Mesothelial cell of epicardium (in vitro differentiated cells): ENCODE measurements around the gene MYF5. TPM values are rescaled to one million over a fixed set of nuclear protein-coding genes. Genes with fewer than 3 reads are reported as not detected.

Experiments
- DNase-seq, 2 experiments: peaks; one replicate each; pipeline ENCODE4 v3.0.0; 2021; ENCODE audit warnings: low spot score in 2 of 2; ENCODE audit not compliant: unreplicated experiment in 2 of 2
- H3K27ac Mint-ChIP-seq: 2 replicates; pipeline ENCODE4 v1.8.0; 2021; ENCODE audit warnings: mixed read lengths
- H3K27me3 Mint-ChIP-seq: 2 replicates; pipeline ENCODE4 v1.8.0; 2021; ENCODE audit warnings: low read depth, mixed read lengths
- H3K36me3 Mint-ChIP-seq: 2 replicates; pipeline ENCODE4 v1.8.0; 2021; ENCODE audit warnings: mixed read lengths
- H3K4me1 Mint-ChIP-seq: 2 replicates; pipeline ENCODE4 v1.8.0; 2021; ENCODE audit warnings: mixed read lengths
- H3K4me3 Mint-ChIP-seq: 2 replicates; pipeline ENCODE4 v1.8.0; 2021; ENCODE audit warnings: mild to moderate bottlenecking, moderate library complexity, mixed read lengths
- H3K9me3 Mint-ChIP-seq: 2 replicates; pipeline ENCODE4 v1.8.0; 2021; ENCODE audit warnings: mixed read lengths
- total RNA-seq: library from RNA; stranded (reverse); gene quantifications from 3 replicates; pipeline ENCODE4 v1.2.1, GENCODE V29; 2021
- TF ChIP-seq, protein P1 (sequence below): fragments of 200-600 bp; sonication (generic); IDR thresholded peaks from one replicate; pipeline ENCODE4 v1.5.0; 2021; ENCODE audit warnings: antibody characterized with exemption; ENCODE audit not compliant: unreplicated experiment

Gene MYF5
- total RNA-seq, 1 donor from 2014 or later, result not detected

DNA sequence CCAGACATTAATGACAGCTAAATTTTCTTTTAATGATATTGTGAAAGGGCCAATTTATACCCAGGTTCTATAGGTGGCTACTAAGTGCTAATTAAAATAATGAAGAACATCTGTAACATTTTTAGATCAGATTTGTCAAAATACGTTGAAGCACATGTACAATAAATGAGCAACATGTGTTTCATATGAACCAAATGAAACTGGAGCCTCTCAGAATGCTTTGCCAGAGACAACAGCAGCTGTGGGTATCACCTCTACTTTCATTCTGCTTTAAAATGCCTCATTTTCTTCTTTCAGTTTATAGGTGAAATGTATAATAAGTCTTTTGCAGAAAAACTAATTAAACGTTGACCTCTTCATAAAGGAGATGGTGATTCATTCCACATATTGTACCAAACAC, 35.4 kb upstream of the MYF5 start:
- Mint-ChIP-seq H3K27ac (no peak overlapping the region), H3K4me3 (no peak overlapping the region), H3K4me1 (peaks cover 4% of the 10 kb centered on the region), H3K36me3 (no peaks in the 10 kb centered on the region), H3K27me3 (no peaks in the 10 kb centered on the region), H3K9me3 (no peaks in the 10 kb centered on the region)
- DNase-seq, result no peak
- TF ChIP-seq, protein P1, sequence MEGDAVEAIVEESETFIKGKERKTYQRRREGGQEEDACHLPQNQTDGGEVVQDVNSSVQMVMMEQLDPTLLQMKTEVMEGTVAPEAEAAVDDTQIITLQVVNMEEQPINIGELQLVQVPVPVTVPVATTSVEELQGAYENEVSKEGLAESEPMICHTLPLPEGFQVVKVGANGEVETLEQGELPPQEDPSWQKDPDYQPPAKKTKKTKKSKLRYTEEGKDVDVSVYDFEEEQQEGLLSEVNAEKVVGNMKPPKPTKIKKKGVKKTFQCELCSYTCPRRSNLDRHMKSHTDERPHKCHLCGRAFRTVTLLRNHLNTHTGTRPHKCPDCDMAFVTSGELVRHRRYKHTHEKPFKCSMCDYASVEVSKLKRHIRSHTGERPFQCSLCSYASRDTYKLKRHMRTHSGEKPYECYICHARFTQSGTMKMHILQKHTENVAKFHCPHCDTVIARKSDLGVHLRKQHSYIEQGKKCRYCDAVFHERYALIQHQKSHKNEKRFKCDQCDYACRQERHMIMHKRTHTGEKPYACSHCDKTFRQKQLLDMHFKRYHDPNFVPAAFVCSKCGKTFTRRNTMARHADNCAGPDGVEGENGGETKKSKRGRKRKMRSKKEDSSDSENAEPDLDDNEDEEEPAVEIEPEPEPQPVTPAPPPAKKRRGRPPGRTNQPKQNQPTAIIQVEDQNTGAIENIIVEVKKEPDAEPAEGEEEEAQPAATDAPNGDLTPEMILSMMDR, result no peak

DNA sequence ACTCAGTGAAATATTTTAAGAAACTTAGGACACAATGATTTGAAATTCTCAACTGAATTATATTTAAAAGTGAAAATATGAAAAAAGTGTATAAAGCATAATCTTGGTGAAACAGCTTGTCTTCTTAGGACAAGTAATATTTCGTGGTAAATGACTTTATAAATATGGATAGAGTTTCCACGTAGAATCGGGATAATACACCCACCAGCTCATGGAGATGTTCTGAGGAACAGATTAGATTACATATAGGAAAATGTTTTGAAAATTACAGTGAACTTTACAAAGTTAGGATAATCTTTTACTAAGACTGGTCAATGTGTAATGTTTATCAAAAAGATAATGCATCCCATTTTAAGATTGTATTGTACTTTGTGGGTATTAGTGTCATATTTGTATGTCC, 34.9 kb upstream of the MYF5 start:
- Mint-ChIP-seq H3K27ac (no peak overlapping the region), H3K4me1 (peaks cover 4% of the 10 kb centered on the region), H3K4me3 (no peak overlapping the region), H3K36me3 (no peaks in the 10 kb centered on the region), H3K9me3 (peaks cover 2% of the 10 kb centered on the region), H3K27me3 (no peaks in the 10 kb centered on the region)
- TF ChIP-seq, protein P1, result no peak
- no peak for DNase-seq

DNA sequence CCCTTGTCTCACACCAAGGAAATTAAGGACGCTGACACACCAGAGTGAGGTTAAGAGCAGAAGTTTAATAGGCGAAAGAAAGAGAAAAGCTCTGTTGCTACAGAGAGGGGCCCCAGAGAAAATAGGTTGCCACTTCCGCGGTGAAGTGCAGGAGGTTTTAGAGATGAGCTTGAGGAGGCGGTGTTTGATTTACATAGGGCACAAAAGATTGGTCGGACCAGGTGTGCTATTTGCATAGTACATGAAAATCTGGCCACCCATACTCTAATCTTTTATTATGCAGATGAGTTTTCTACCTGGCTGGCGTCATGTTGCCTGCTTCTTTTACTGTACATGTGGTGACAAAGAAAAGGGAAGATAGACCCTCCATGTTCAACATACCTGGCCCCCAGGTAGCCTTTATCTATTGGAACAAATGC, 32.6 kb upstream of the MYF5 start:
- Mint-ChIP-seq H3K4me3 (peak overlapping the region; percentile 39), H3K27ac (no peak overlapping the region), H3K4me1 (peaks cover 4% of the 10 kb centered on the region), H3K9me3 (peaks cover 11% of the 10 kb centered on the region), H3K36me3 (no peaks in the 10 kb centered on the region), H3K27me3 (no peaks in the 10 kb centered on the region)
- no peak for DNase-seq
- TF ChIP-seq, protein P1, result no peak

DNA sequence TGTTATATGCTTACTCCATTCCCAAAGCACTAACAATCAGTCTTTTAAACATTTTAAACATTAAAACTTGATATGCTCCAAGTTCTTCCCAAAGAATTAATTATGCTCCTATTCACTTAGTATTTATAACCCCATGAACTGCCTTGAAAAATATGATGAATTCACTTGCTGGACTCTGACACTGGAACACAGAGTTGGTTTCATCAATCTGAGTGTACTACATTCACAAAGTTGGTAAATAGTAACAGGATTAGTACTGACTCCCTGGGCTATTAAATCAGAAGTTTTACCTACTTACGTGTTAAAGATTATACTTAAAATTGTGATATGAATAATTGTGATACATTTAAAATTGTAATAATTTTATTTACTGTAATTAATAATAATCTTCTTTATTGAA, 26.6 kb upstream of the MYF5 start:
- Mint-ChIP-seq H3K4me3 (no peak overlapping the region), H3K36me3 (no peaks in the 10 kb centered on the region), H3K4me1 (no peaks in the 10 kb centered on the region), H3K27ac (no peak overlapping the region), H3K27me3 (no peaks in the 10 kb centered on the region), H3K9me3 (peaks cover 11% of the 10 kb centered on the region)
- TF ChIP-seq, protein P1, result no peak
- no peak for DNase-seq

DNA sequence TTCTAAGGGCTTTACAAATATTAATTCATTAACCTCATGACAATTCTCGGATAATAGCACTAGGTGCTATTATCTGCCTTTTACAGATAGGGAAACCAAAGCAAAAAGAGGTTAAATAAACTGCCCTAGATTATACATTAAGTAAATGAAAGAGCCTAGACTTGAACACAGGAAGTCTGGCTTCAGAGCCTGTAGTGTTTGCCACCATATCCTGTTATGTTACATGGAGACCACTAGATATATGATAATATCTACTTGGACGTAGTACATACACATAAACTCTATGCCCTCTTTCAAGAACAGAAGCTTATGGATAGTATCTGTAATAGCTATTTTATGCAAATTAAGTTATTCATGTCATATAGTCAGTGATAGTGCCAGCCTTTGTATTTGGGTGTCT, 26.2 kb upstream of the MYF5 start:
- Mint-ChIP-seq H3K27ac (no peak overlapping the region), H3K9me3 (peaks cover 11% of the 10 kb centered on the region), H3K36me3 (no peaks in the 10 kb centered on the region), H3K4me3 (no peak overlapping the region), H3K27me3 (no peaks in the 10 kb centered on the region), H3K4me1 (no peaks in the 10 kb centered on the region)
- TF ChIP-seq, protein P1, result no peak
- no peak for DNase-seq

DNA sequence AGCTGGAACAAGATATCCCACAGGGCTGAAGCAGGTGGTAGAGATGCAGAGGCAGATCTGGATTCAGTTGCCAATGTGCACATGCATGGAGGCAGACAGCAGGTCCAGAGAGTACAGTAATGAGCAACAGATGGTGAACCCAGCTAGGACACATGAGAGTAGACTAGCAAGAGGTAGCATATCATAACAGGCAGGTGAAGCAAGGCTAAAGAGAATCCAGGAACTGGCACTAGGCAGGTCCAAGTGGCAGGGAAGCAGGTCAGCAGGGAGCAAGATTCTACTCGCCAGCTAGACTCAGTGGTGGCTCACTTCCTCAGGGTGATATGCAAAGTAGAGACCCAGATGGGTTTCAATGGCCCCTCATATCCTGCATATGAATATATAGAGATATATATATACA, 24.6 kb upstream of the MYF5 start:
- Mint-ChIP-seq H3K27ac (no peak overlapping the region), H3K4me3 (no peak overlapping the region), H3K36me3 (no peaks in the 10 kb centered on the region), H3K9me3 (peaks cover 6% of the 10 kb centered on the region), H3K4me1 (no peaks in the 10 kb centered on the region), H3K27me3 (no peaks in the 10 kb centered on the region)
- TF ChIP-seq, protein P1, result no peak
- no peak for DNase-seq
